Smooth muscle cell (in vitro differentiated cells): ENCODE data around the gene GPR173. TPM values are rescaled to one million over a fixed set of nuclear protein-coding genes. Genes with fewer than 3 reads are reported as not detected.

Experiments
- DNase-seq: peaks from one replicate; lab custom pipeline; 2025; ENCODE audit not compliant: unreplicated experiment; lab: John Stamatoyannopoulos, UW
- H2AFZ ChIP-seq: fragments of 200-600 bp; sonication (generic); 2 replicates; pipeline ENCODE4 v1.6.0; 2016; ENCODE audit warnings: antibody characterized with exemption, low read depth, mild to moderate bottlenecking
- H3F3A ChIP-seq: fragments of 200-600 bp; sonication (generic); 2 replicates; pipeline ENCODE4 v1.6.0; 2017; ENCODE audit warnings: antibody characterized with exemption, low read depth
- H3K27ac ChIP-seq: fragments of 200-600 bp; sonication (generic); 2 replicates; pipeline ENCODE4 v1.5.1; 2016; ENCODE audit warnings: low read depth, mild to moderate bottlenecking
- H3K27me3 ChIP-seq: fragments of 200-600 bp; sonication (generic); 2 replicates; pipeline ENCODE4 v1.6.1; 2016; ENCODE audit warnings: low read depth, mild to moderate bottlenecking
- H3K36me3 ChIP-seq: fragments of 200-600 bp; sonication (generic); 2 replicates; pipeline ENCODE4 v1.5.1; 2016; ENCODE audit warnings: low read depth
- H3K4me1 ChIP-seq: fragments of 200-600 bp; sonication (generic); 2 replicates; pipeline ENCODE4 v1.5.1; 2016; ENCODE audit warnings: low read depth
- H3K4me2 ChIP-seq: fragments of 200-600 bp; sonication (generic); 2 replicates; pipeline ENCODE4 v1.6.0; 2016; ENCODE audit warnings: mild to moderate bottlenecking
- H3K4me3 ChIP-seq: fragments of 200-600 bp; sonication (generic); 2 replicates; pipeline ENCODE4 v1.5.1; 2016; ENCODE audit warnings: mild to moderate bottlenecking
- H3K79me2 ChIP-seq: fragments of 200-600 bp; sonication (generic); 2 replicates; pipeline ENCODE4 v1.6.0; 2016; ENCODE audit warnings: low read depth, mild to moderate bottlenecking
- H3K9ac ChIP-seq: fragments of 200-600 bp; sonication (generic); 2 replicates; pipeline ENCODE4 v1.6.0; 2016; ENCODE audit warnings: low read depth
- H3K9me3 ChIP-seq: fragments of 200-600 bp; sonication (generic); replicated peaks from 2 replicates; pipeline ENCODE4 v1.5.1; 2016; ENCODE audit warnings: low read depth
- H4K20me1 ChIP-seq: fragments of 200-600 bp; sonication (generic); 2 replicates; pipeline ENCODE4 v1.6.0; 2016; ENCODE audit warnings: low read depth
- CTCF ChIP-seq: fragments of 200-600 bp; sonication (generic); IDR thresholded peaks from 2 replicates; pipeline ENCODE4 v1.5.1; 2017; ENCODE audit warnings: borderline replicate concordance, mild to moderate bottlenecking, antibody characterized with exemption; ENCODE audit not compliant: insufficient read depth, poor library complexity, severe bottlenecking
- WGBS: methylation state at CpG from one replicate; pipeline ENCODE4 v1.1.7; 2016; ENCODE audit warnings: low lambda C conversion rate; 5-methylcytosine and 5-hydroxymethylcytosine counted together
- polyA plus RNA-seq: library from polyadenylated mRNA; unstranded; fragments of >200 nt; fragmentation: Nextera tagmentation; extraction: Ambion mirVana; gene quantifications from 2 replicates; pipeline ENCODE4 v1.2.1, GENCODE V29; 2016
- total RNA-seq: library from RNA; depleted of rRNA; stranded (reverse); fragments of >200 nt; gene quantifications from 2 replicates; pipeline ENCODE4 v1.2.3, GENCODE V29; 2014

Gene GPR173
- total and polyA plus RNA-seq, 2 experiments from 2014 or later, result 0.63 to 5.5 TPM

DNA sequence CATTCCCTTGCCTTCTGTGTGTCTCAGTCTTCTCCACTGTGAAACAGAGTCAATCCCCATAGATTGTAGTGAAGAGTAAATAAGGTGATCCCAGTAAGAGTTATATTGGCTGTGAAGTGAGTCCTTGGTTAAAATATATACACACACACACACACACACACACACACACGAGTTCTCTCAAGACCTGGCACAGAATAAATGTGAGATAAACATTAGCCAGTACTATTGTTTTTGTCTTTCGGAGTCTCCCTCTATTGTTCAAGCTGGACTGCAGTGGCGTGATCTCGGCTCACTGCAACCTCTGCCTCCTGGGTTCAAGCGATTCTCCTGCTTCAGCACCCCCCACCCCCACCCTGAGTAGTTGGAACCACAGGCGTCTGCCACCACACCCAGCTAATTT, 45.5 kb upstream of the GPR173 start:
- no peaks in the 10 kb centered on the region for H4K20me1 ChIP-seq
- H3K27ac ChIP-seq, result no peak overlapping the region
- WGBS, result 80% methylated on average over 6 of the region's 6 CpGs
- no peaks in the 10 kb centered on the region for H3K9me3 ChIP-seq
- no peak overlapping the region for H2AFZ ChIP-seq
- no peaks in the 10 kb centered on the region for H3F3A ChIP-seq
- no peak overlapping the region for H3K4me3 ChIP-seq
- H3K36me3 ChIP-seq, result no peaks in the 10 kb centered on the region
- TF ChIP-seq CTCF, result no peak
- H3K4me2 ChIP-seq, result no peak overlapping the region
- no peak for DNase-seq
- no peaks in the 10 kb centered on the region for H3K27me3 ChIP-seq
- no peaks in the 10 kb centered on the region for H3K79me2 ChIP-seq
- H3K4me1 ChIP-seq, result no peaks in the 10 kb centered on the region
- H3K9ac ChIP-seq, result no peak overlapping the region

DNA sequence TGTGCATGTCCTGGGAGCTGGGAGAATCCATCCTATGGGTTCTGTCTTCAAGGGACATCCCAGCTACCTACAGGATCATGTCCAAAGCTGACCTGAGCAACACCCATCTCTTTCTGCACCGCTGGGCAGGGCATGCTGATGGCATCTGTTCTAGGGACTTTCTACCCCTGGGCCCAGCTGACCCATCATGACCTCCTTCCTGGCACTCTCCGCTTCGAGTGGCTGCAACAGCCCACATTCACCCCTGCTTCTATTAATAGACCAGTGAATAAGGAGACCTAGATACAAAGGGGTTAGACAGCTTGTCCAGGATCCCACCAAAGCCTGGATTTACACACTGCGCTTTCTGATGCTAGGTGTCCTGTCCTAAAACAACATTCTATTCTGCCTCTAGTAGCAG, 44.6 kb upstream of the GPR173 start:
- Histone ChIP-seq H2AFZ (no peak overlapping the region), H3K9me3 (no peaks in the 10 kb centered on the region), H4K20me1 (no peaks in the 10 kb centered on the region), H3K27ac (no peak overlapping the region), H3F3A (no peaks in the 10 kb centered on the region), H3K9ac (no peak overlapping the region), H3K4me3 (no peak overlapping the region), H3K4me1 (no peaks in the 10 kb centered on the region), H3K4me2 (no peak overlapping the region), H3K79me2 (no peaks in the 10 kb centered on the region), H3K27me3 (no peaks in the 10 kb centered on the region), H3K36me3 (no peaks in the 10 kb centered on the region)
- DNase-seq, result no peak
- 78% methylated on average over 4 of the region's 4 CpGs for WGBS
- TF ChIP-seq CTCF, result no peak

DNA sequence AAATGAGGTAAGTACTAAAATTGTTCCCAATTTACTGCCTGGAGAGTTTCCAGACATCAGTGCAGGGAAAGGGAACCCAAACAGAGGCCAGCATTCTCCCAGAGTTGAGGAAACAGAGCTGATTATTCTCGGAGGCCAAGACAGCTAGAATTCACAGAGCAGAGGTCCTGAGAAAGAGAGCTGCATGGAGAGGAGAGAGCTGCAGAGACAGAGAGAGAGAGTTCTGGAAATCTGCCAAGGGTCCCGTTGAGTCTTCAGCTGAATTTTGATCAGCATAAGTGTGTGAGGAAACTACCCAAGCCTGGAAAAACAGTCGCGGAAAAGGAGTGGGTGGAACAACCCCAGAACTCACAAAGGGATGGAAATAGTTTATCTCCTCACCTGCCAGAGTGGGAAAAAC, 43.8 kb upstream of the GPR173 start:
- WGBS, result 65% methylated on average over 4 of the region's 4 CpGs
- no peaks in the 10 kb centered on the region for H3F3A ChIP-seq
- H2AFZ ChIP-seq, result no peak overlapping the region
- no peak overlapping the region for H3K27ac ChIP-seq
- no peak overlapping the region for H3K4me2 ChIP-seq
- H3K27me3 ChIP-seq, result no peaks in the 10 kb centered on the region
- no peak for TF ChIP-seq CTCF
- no peak overlapping the region for H3K9ac ChIP-seq
- no peaks in the 10 kb centered on the region for H4K20me1 ChIP-seq
- H3K79me2 ChIP-seq, result no peaks in the 10 kb centered on the region
- no peak for DNase-seq
- H3K36me3 ChIP-seq, result no peaks in the 10 kb centered on the region
- H3K4me3 ChIP-seq, result no peak overlapping the region
- no peaks in the 10 kb centered on the region for H3K4me1 ChIP-seq
- no peaks in the 10 kb centered on the region for H3K9me3 ChIP-seq

- Histone ChIP-seq H3K9ac (no peak overlapping the region), H2AFZ (no peak overlapping the region), H3F3A (no peaks in the 10 kb centered on the region), H3K4me3 (no peak overlapping the region), H3K4me2 (no peak overlapping the region), H4K20me1 (no peaks in the 10 kb centered on the region), H3K27me3 (no peaks in the 10 kb centered on the region), H3K9me3 (no peaks in the 10 kb centered on the region), H3K27ac (no peak overlapping the region), H3K36me3 (no peaks in the 10 kb centered on the region), H3K4me1 (no peaks in the 10 kb centered on the region), H3K79me2 (no peaks in the 10 kb centered on the region)
- WGBS, result 49% methylated on average over 3 of the region's 3 CpGs
- no peak for TF ChIP-seq CTCF
- DNase-seq, result no peak
Observed at GRCh38 chrX:53005327-53005726, 43.3 kb upstream of the GPR173 start.
